CD4-positive, alpha-beta T cell treated with Interleukin-12 subunit alpha and Interleukin-12 subunit beta, for 1 hour (primary cell): ENCODE measurements around the gene F10.
A peak's percentile ranks its signal among the peaks of the same experiment; 100 is the strongest.
"Not testable (repeated sequence)": the region's sequence is repeated elsewhere in the genome, so short reads cannot be mapped to it uniquely, and the experiment has no call there.

ENCODE experiments used
- DNase-seq: peaks from one replicate; pipeline ENCODE4 v3.0.0-alpha.2; 2020

Gene F10

GRCh38 chr13:113155982-113156655, 33.5 kb downstream of the F10 start:
- DNase-seq: no peak

- DNase-seq: no peak
These were observed 34.8 kb downstream of the F10 start for GRCh38 chr13:113157206-113157928.

GRCh38 chr13:113157929-113158747, 35.5 kb downstream of the F10 start, which contains the start of gene PROZ:
Gene PROZ (plus strand): TSS chr13:113158648. CDS start chr13:113158661, 13 bp downstream.
- no peak for DNase-seq

GRCh38 chr13:113158946-113159345, 36.3 kb downstream of the F10 start:
- DNase-seq: no peak

- no peak for DNase-seq
These were observed 37.1 kb downstream of the F10 start for GRCh38 chr13:113159701-113160100.

GRCh38 chr13:113160983-113161382, 38.4 kb downstream of the F10 start:
- no peak for DNase-seq

GRCh38 chr13:113161433-113161832, 38.8 kb downstream of the F10 start:
- no peak for DNase-seq

- DNase-seq: not testable (repeated sequence)
These were observed 39.4 kb downstream of the F10 start for GRCh38 chr13:113161975-113162374.

GRCh38 chr13:113162783-113163685, 40.4 kb downstream of the F10 start:
- no peak for DNase-seq

GRCh38 chr13:113164492-113164891, 41.9 kb downstream of the F10 start:
- no peak for DNase-seq

GRCh38 chr13:113166266-113166665, 43.7 kb downstream of the F10 start:
- DNase-seq: no peak

- no peak for DNase-seq
These were observed 44.1 kb downstream of the F10 start for GRCh38 chr13:113166681-113167080.

- no peak for DNase-seq
These were observed 44.6 kb downstream of the F10 start for GRCh38 chr13:113167155-113167554.

- no peak for DNase-seq
These were observed 45.0 kb downstream of the F10 start for GRCh38 chr13:113167575-113167974.

GRCh38 chr13:113168211-113168610, 45.6 kb downstream of the F10 start:
- DNase-seq: no peak

GRCh38 chr13:113169277-113170272, 47.0 kb downstream of the F10 start:
- no peak for DNase-seq

- DNase-seq: no peak
These were observed 47.9 kb downstream of the F10 start for GRCh38 chr13:113170511-113170910.

- DNase-seq: no peak
These were observed 48.9 kb downstream of the F10 start for GRCh38 chr13:113171250-113172125.

GRCh38 chr13:113172419-113172926, 49.9 kb downstream of the F10 start:
- DNase-seq: no peak

GRCh38 chr13:113176280-113176679, 53.7 kb downstream of the F10 start:
- DNase-seq: peak; percentile 82
